Astrocyte (in vitro differentiated cells and primary cell): ENCODE measurements around the gene COX20. TPM values are rescaled to one million over a fixed set of nuclear protein-coding genes. Genes with fewer than 3 reads are reported as not detected.
A peak's percentile ranks its signal among the peaks of the same experiment; 100 is the strongest.

Experiments
- DNase-seq: peaks from one replicate; pipeline ENCODE4 v3.0.0-alpha.2; 2010; ENCODE audit warnings: low read depth
- FAIRE-seq: peaks from 2 replicates; lab custom pipeline; 2011; peaks lifted over from hg19 to GRCh38; lab: Jason Lieb, UNC
- H2AFZ ChIP-seq: 2 replicates; pipeline ENCODE4 v1.6.0; 2012; ENCODE audit warnings: low read depth, low read length, inconsistent platforms
- H3K27ac ChIP-seq: 2 replicates; pipeline ENCODE4 v1.5.1; 2011; ENCODE audit warnings: low read depth, low read length, inconsistent platforms
- H3K27me3 ChIP-seq: 2 replicates; pipeline ENCODE4 v1.6.0; 2011; ENCODE audit warnings: low read length, inconsistent platforms; ENCODE audit not compliant: insufficient read depth
- H3K36me3 ChIP-seq: 2 replicates; pipeline ENCODE4 v1.5.1; 2011; ENCODE audit warnings: low read length, inconsistent platforms; ENCODE audit not compliant: insufficient read depth
- H3K4me1 ChIP-seq: 2 replicates; pipeline ENCODE4 v1.5.1; 2011; ENCODE audit warnings: low read length, inconsistent platforms; ENCODE audit not compliant: insufficient read depth
- H3K4me2 ChIP-seq: 2 replicates; pipeline ENCODE4 v1.6.0; 2012; ENCODE audit warnings: low read length, inconsistent platforms
- H3K4me3 ChIP-seq: 2 replicates; pipeline ENCODE4 v1.5.1; 2011; ENCODE audit warnings: low read depth, mild to moderate bottlenecking, low read length, inconsistent platforms; ENCODE audit not compliant: insufficient read depth
- H3K79me2 ChIP-seq: 2 replicates; pipeline ENCODE4 v1.6.0; 2012; ENCODE audit warnings: mild to moderate bottlenecking, low read length, inconsistent platforms; ENCODE audit not compliant: insufficient read depth
- H3K9ac ChIP-seq: 2 replicates; pipeline ENCODE4 v1.6.0; 2012; ENCODE audit warnings: mild to moderate bottlenecking, low read length, inconsistent platforms
- H3K9me3 ChIP-seq: 2 replicates; pipeline ENCODE4 v1.5.1; 2012; ENCODE audit warnings: low read depth, mild to moderate bottlenecking, low read length, inconsistent platforms; ENCODE audit not compliant: insufficient read depth
- H4K20me1 ChIP-seq: 2 replicates; pipeline ENCODE4 v1.6.0; 2012; ENCODE audit warnings: low read length, inconsistent platforms; ENCODE audit not compliant: insufficient read depth
- H3K27ac Mint-ChIP-seq: one replicate; pipeline ENCODE4 v1.8.0; 2021; ENCODE audit warnings: mild to moderate bottlenecking, mixed read lengths; ENCODE audit not compliant: unreplicated experiment
- H3K27me3 Mint-ChIP-seq: one replicate; pipeline ENCODE4 v1.8.0; 2021; ENCODE audit warnings: low read depth, mixed read lengths; ENCODE audit not compliant: unreplicated experiment
- H3K36me3 Mint-ChIP-seq: one replicate; pipeline ENCODE4 v1.8.0; 2021; ENCODE audit warnings: low read depth, mixed read lengths; ENCODE audit not compliant: unreplicated experiment
- H3K4me1 Mint-ChIP-seq: one replicate; pipeline ENCODE4 v1.8.0; 2021; ENCODE audit warnings: low read depth, mixed read lengths; ENCODE audit not compliant: unreplicated experiment
- H3K4me3 Mint-ChIP-seq: one replicate; pipeline ENCODE4 v1.8.0; 2021; ENCODE audit warnings: mild to moderate bottlenecking, moderate library complexity, mixed read lengths; ENCODE audit not compliant: unreplicated experiment
- H3K9me3 Mint-ChIP-seq: one replicate; pipeline ENCODE4 v1.8.0; 2021; ENCODE audit warnings: mild to moderate bottlenecking, mixed read lengths; ENCODE audit not compliant: unreplicated experiment
- EZH2 ChIP-seq: IDR thresholded peaks from 2 replicates; pipeline ENCODE4 v1.6.1; 2012; ENCODE audit warnings: mild to moderate bottlenecking, low read length, inconsistent platforms; ENCODE audit not compliant: insufficient read depth
- total RNA-seq: library from RNA; stranded (reverse); gene quantifications from 2 replicates; pipeline ENCODE4 v1.2.1, GENCODE V29; 2021
- TF ChIP-seq, protein P1 (sequence below): IDR thresholded peaks from 2 replicates; pipeline ENCODE4 v1.5.1; 2011; ENCODE audit warnings: low read depth, mild to moderate bottlenecking, inconsistent platforms, low read length, moderate library complexity; ENCODE audit not compliant: insufficient read depth

Gene COX20
- total RNA-seq, 1 donor from 2014 or later = 51.0 TPM

DNA sequence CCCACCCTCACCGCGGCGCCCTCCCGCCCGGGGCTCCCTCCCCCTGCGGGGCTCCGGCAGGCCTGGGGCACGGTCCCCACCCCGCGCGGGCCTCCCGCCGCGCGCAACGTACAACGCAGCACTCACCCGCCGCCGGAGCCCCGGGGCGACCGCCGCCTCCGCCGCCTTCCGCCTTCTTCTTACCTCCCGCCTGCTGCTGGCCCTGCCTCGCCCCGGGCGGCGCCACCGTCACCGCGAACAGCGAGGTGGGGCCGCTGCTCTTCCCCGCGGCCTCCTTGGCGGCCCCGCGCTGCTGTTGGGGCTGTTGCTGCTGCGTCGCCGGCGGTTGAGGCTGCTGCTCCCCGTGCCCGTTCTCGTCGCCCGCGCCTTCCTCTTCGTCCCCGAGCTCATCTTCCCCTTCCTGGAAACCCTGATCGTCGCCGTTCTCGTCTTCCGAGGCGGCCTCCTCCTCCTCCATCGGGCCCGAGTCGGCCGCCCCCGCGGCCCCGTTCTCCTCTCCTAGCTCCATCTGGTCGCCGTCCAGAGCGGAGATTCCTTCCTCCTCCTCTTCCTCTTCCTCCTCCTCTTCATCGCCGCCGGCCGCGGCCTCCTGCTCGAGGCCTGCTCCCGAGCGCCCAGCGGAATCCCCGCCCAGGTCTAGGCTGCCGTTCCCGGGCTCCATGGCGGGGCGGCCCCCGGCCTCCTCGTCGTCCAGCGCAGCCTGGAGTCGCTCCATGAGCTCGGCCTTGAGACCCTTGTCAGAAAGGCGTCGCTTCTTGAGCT lies 28.2 kb downstream of the COX20 start:
- Histone ChIP-seq H3K9me3 (no peaks in the 10 kb centered on the region), H2AFZ (peak overlapping the region; percentile 27), H4K20me1 (peaks cover 42% of the 10 kb centered on the region), H3K27ac (peak overlapping the region; percentile 88), H3K4me3 (peak overlapping the region; percentile 96), H3K79me2 (peaks cover 56% of the 10 kb centered on the region), H3K4me2 (peak overlapping the region; percentile 87), H3K4me1 (peaks cover 14% of the 10 kb centered on the region), H3K27me3 (no peaks in the 10 kb centered on the region), H3K9ac (peak overlapping the region; percentile 100), H3K36me3 (peaks cover 26% of the 10 kb centered on the region)
- Mint-ChIP-seq H3K36me3 (peaks cover 2% of the 10 kb centered on the region), H3K27me3 (no peaks in the 10 kb centered on the region), H3K27ac (peak overlapping the region; percentile 93), H3K9me3 (no peaks in the 10 kb centered on the region), H3K4me3 (peak overlapping the region; percentile 94), H3K4me1 (peaks cover 22% of the 10 kb centered on the region)
- TF ChIP-seq, protein P1, sequence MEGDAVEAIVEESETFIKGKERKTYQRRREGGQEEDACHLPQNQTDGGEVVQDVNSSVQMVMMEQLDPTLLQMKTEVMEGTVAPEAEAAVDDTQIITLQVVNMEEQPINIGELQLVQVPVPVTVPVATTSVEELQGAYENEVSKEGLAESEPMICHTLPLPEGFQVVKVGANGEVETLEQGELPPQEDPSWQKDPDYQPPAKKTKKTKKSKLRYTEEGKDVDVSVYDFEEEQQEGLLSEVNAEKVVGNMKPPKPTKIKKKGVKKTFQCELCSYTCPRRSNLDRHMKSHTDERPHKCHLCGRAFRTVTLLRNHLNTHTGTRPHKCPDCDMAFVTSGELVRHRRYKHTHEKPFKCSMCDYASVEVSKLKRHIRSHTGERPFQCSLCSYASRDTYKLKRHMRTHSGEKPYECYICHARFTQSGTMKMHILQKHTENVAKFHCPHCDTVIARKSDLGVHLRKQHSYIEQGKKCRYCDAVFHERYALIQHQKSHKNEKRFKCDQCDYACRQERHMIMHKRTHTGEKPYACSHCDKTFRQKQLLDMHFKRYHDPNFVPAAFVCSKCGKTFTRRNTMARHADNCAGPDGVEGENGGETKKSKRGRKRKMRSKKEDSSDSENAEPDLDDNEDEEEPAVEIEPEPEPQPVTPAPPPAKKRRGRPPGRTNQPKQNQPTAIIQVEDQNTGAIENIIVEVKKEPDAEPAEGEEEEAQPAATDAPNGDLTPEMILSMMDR = no peak
- no peak for DNase-seq
- no peak for FAIRE-seq

GRCh38 chr1:244864253-244865027 lies 29.0 kb downstream of the COX20 start, which contains the start of gene HNRNPU:
HNRNPU (minus strand) TSS chr1:244864543; CDS start chr1:244864307, 236 bp downstream.
- H3K36me3 Mint-ChIP-seq = peaks cover 2% of the 10 kb centered on the region
- no peaks in the 10 kb centered on the region for H3K27me3 Mint-ChIP-seq
- no peak for FAIRE-seq
- H3K4me1 Mint-ChIP-seq = peaks cover 20% of the 10 kb centered on the region
- peak; percentile 90 for DNase-seq
- peaks cover 48% of the 10 kb centered on the region for H3K79me2 ChIP-seq
- peak within 1 kb of the TSS; percentile 100 for H3K9ac ChIP-seq
- peak within 1 kb of the TSS; percentile 96 for H3K4me3 ChIP-seq
- peak within 1 kb of the TSS; percentile 87 for H3K4me2 ChIP-seq
- no peaks in the 10 kb centered on the region for H3K27me3 ChIP-seq
- peak within 1 kb of the TSS; percentile 93 for H3K27ac Mint-ChIP-seq
- H3K36me3 ChIP-seq = peaks cover 19% of the 10 kb centered on the region
- TF ChIP-seq, protein P1 = no peak
- no peak for TF ChIP-seq EZH2
- peak within 1 kb of the TSS; percentile 94 for H3K4me3 Mint-ChIP-seq
- H3K27ac ChIP-seq = peak within 1 kb of the TSS; percentile 88
- H3K9me3 Mint-ChIP-seq = no peaks in the 10 kb centered on the region
- peaks cover 34% of the 10 kb centered on the region for H4K20me1 ChIP-seq
- peaks cover 14% of the 10 kb centered on the region for H3K4me1 ChIP-seq
- H2AFZ ChIP-seq = peak within 1 kb of the TSS; percentile 75
- no peaks in the 10 kb centered on the region for H3K9me3 ChIP-seq
